Esophagus muscularis mucosa (tissue), 4 donors: ENCODE measurements around the gene DNAJC4.

Source experiments
- CTCF ChIP-seq, 3 experiments: fragments of 200-600 bp in 2 of 3; fragments of 450-650 bp in 1 of 3; sonication (generic) in 2 of 3; IDR thresholded peaks; one replicate each; pipeline ENCODE4 v1.5.1; 2017 to 2019; ENCODE audit warnings: antibody characterized with exemption in 3 of 3, mild to moderate bottlenecking in 2 of 3, moderate library complexity in 1 of 3
- EP300 ChIP-seq: sonication (generic); formaldehyde crosslinking; IDR thresholded peaks from one replicate; pipeline ENCODE4 v1.6.1; 2017; ENCODE audit warnings: antibody characterized with exemption
- POLR2A ChIP-seq: fragments of 450-650 bp; IDR thresholded peaks from one replicate; pipeline ENCODE4 v1.6.1; 2017; ENCODE audit warnings: antibody characterized with exemption, moderate library complexity, mild to moderate bottlenecking, low read depth
- POLR2AphosphoS5 ChIP-seq, 2 donors: sonication (generic); formaldehyde crosslinking; IDR thresholded peaks; one replicate each; pipeline ENCODE4 v1.6.1; 2017; ENCODE audit warnings: antibody characterized with exemption in 2 of 2

GRCh38 chr11:64208796-64209562 is 21.4 kb upstream of the DNAJC4 start:
- TF ChIP-seq POLR2A (no peak), CTCF (IDR thresholded peaks at IDR 0.05) (no peak), POLR2AphosphoS5 (IDR thresholded peaks at IDR 0.05) (no peak), EP300 (no peak)
